A549 (cell line): ENCODE data around the gene SCAMP2. TPM values are rescaled to one million over a fixed set of nuclear protein-coding genes. Genes with fewer than 3 reads are reported as not detected.

ENCODE experiments used
- ATAC-seq, 2 experiments: fragments of 200-7000 bp in 1 of 2; fragments of >200 bp in 1 of 2; cut with Nextera tagmentation in 1 of 2; cut with Tn5 transposase in 1 of 2; 3 replicates each; pipeline versions ENCODE4 v1.8.0 to v1.9.1; 2018 to 2020; ENCODE audit warnings: mild to moderate bottlenecking in 1 of 2, moderate library complexity in 1 of 2
- CTCF ChIA-PET: fragments of 300-600 bp; sonication (Branson Sonifier 250); formaldehyde crosslinking; extraction: SDS; loops from one replicate; lab custom pipeline; 2021; ENCODE audit warnings: antibody characterized with exemption, inconsistent platforms; lab: Yijun Ruan, JAX
- POLR2A ChIA-PET: fragments of 350-600 bp; formaldehyde crosslinking; extraction: SDS; loops from one replicate; lab custom pipeline; 2021; ENCODE audit warnings: antibody characterized with exemption, inconsistent platforms; lab: Yijun Ruan, JAX
- DNase-seq, 2 experiments: peaks; one replicate each; pipeline versions ENCODE4 v3.0.0 to v3.0.0-alpha.2; 2011 to 2016; ENCODE audit warnings: low read depth in 1 of 2, low spot score in 1 of 2
- FAIRE-seq: peaks from 2 replicates; lab custom pipeline; 2011; peaks lifted over from hg19 to GRCh38; lab: Jason Lieb, UNC
- H3K27ac ChIP-seq, 2 experiments: fragments of >200 bp; sonication (Bioruptor Twin); formaldehyde crosslinking; 3 replicates each; pipeline ENCODE4 v1.5.1; 2016 to 2017
- H3K4me1 ChIP-seq: fragments of >200 bp; sonication (Bioruptor Twin); formaldehyde crosslinking; 3 replicates; pipeline ENCODE4 v1.6.1; 2016
- H3K4me2 ChIP-seq: fragments of >200 bp; sonication (Bioruptor Twin); formaldehyde crosslinking; 3 replicates; pipeline ENCODE4 v1.6.1; 2016
- H3K4me3 ChIP-seq: fragments of >200 bp; sonication (Bioruptor Twin); formaldehyde crosslinking; 3 replicates; pipeline ENCODE4 v1.5.1; 2016
- H3K9me3 ChIP-seq: fragments of >200 bp; sonication (Bioruptor Twin); formaldehyde crosslinking; 3 replicates; pipeline ENCODE4 v1.6.1; 2016
- BCL3 ChIP-seq: fragments of >200 bp; sonication (Bioruptor Twin); formaldehyde crosslinking; IDR thresholded peaks from 3 replicates; pipeline ENCODE4 v1.6.1; 2016
- CHD2 ChIP-seq: fragments of 150-350 bp; IDR thresholded peaks from 2 replicates; pipeline ENCODE4 v1.6.1; 2014; ENCODE audit warnings: low read length; ENCODE audit not compliant: partially characterized antibody
- EHMT2 ChIP-seq: fragments of 200-600 bp; sonication (generic); IDR thresholded peaks from 2 replicates; pipeline ENCODE4 v1.6.1; 2016; ENCODE audit warnings: antibody characterized with exemption, low read depth, mild to moderate bottlenecking, moderate library complexity
- ELK1 ChIP-seq: fragments of 150-350 bp; IDR thresholded peaks from 2 replicates; pipeline ENCODE4 v1.6.1; 2014; ENCODE audit warnings: low read depth, mild to moderate bottlenecking, low read length
- EP300 ChIP-seq, 2 experiments: fragments of >200 bp; sonication (Bioruptor Twin); formaldehyde crosslinking; IDR thresholded peaks; 2 replicates in 1 of 2; 3 replicates in 1 of 2; pipeline ENCODE4 v1.6.1; 2016 to 2017
- ESRRA ChIP-seq: fragments of 150-350 bp; IDR thresholded peaks from 2 replicates; pipeline ENCODE4 v1.6.1; 2014; ENCODE audit warnings: mild to moderate bottlenecking, low read length, borderline replicate concordance
- FOSB ChIP-seq: fragments of 250-450 bp; sonication (Bioruptor Pico); IDR thresholded peaks from 2 replicates; pipeline ENCODE4 v1.5.0; 2020; ENCODE audit warnings: mild to moderate bottlenecking, moderate library complexity
- HDAC2 ChIP-seq: fragments of 200-600 bp; sonication (generic); IDR thresholded peaks from 2 replicates; pipeline ENCODE4 v1.6.1; 2016
- HES2 ChIP-seq: fragments of >200 bp; sonication (Bioruptor Twin); formaldehyde crosslinking; IDR thresholded peaks from 2 replicates; pipeline ENCODE4 v1.6.1; 2016
- HEYL ChIP-seq: fragments of 250-450 bp; sonication (Bioruptor Pico); IDR thresholded peaks from 2 replicates; pipeline ENCODE4 v1.8.0; 2021; ENCODE audit warnings: mild to moderate bottlenecking, moderate library complexity
- POLR2A ChIP-seq: IDR thresholded peaks from 2 replicates; pipeline ENCODE4 v1.6.1; 2012; ENCODE audit warnings: mild to moderate bottlenecking, low read length
- POLR2AphosphoS2 ChIP-seq: conservative IDR thresholded peaks from 2 replicates; pipeline ENCODE4 v1.6.1; 2012; ENCODE audit warnings: low read length, improper control_type of control experiment, inconsistent platforms
- RAD21 ChIP-seq, 2 experiments: fragments of >200 bp in 1 of 2; sonication (Bioruptor Twin) in 1 of 2; formaldehyde crosslinking in 1 of 2; IDR thresholded peaks in 1 of 2; conservative IDR thresholded peaks in 1 of 2; 2 replicates in 1 of 2; 3 replicates in 1 of 2; pipeline ENCODE4 v1.6.1; 2012 to 2018; ENCODE audit warnings: inconsistent platforms in 1 of 2
- RCOR1 ChIP-seq: fragments of 150-350 bp; IDR thresholded peaks from 2 replicates; pipeline ENCODE4 v1.6.1; 2014; ENCODE audit warnings: antibody characterized with exemption, low read length, low read depth
- REST ChIP-seq: fragments of 200-600 bp; sonication (generic); IDR thresholded peaks from 2 replicates; pipeline ENCODE4 v1.6.1; 2016; ENCODE audit warnings: antibody characterized with exemption, mild to moderate bottlenecking, moderate library complexity
- RFX5 ChIP-seq: fragments of 450-650 bp; IDR thresholded peaks from 2 replicates; pipeline ENCODE4 v1.7.1; 2014; ENCODE audit warnings: antibody characterized with exemption, mild to moderate bottlenecking, moderate library complexity
- SMC3 ChIP-seq: fragments of >200 bp; sonication (Bioruptor Twin); formaldehyde crosslinking; IDR thresholded peaks from 3 replicates; pipeline ENCODE4 v1.6.1; 2018; ENCODE audit warnings: inconsistent platforms
- TFCP2L1 ChIP-seq: fragments of 250-450 bp; sonication (Bioruptor Pico); IDR thresholded peaks from 2 replicates; pipeline ENCODE4 v1.5.0; 2021; ENCODE audit warnings: mild to moderate bottlenecking
- TP53 ChIP-seq: fragments of 250-450 bp; sonication (Bioruptor Pico); IDR thresholded peaks from 2 replicates; pipeline ENCODE4 v1.5.0; 2021; ENCODE audit warnings: mild to moderate bottlenecking, moderate library complexity
- USF2 ChIP-seq: fragments of 450-650 bp; IDR thresholded peaks from 2 replicates; pipeline ENCODE4 v1.6.1; 2014; ENCODE audit warnings: antibody characterized with exemption
- WGBS: methylation state at CpG from one replicate; pipeline ENCODE4 v1.1.6; 2017; ENCODE audit errors: missing lambda C conversion rate; 5-methylcytosine and 5-hydroxymethylcytosine counted together
- polyA plus RNA-seq, 4 experiments: library from polyadenylated mRNA; depleted of rRNA in 3 of 4; stranded (reverse); fragments of >200 nt; fragmentation: RNase III in 1 of 4; extraction: RNeasy Plus Mini Kit Qiagen cat#74134 plus additional on column Dnase treatment in 1 of 4; gene quantifications; 2 replicates in 3 of 4; 3 replicates in 1 of 4; pipeline ENCODE4 v1.2.3, GENCODE V29; 2011 to 2017

Gene SCAMP2
- polyA plus RNA-seq, 2 of the 4 experiments (the other 2 are of a cell fraction): 41.5 to 128 TPM

GRCh38 chr15:74844319-74845207, 28.6 kb downstream of the SCAMP2 start:
- H3K4me3 ChIP-seq: no peak overlapping the region
- POLR2A ChIA-PET: no interaction called here
- peak overlapping the region in 1 of 2 experiments; percentile 95; a peak in 1 of 6 replicates for H3K27ac ChIP-seq
- FAIRE-seq: no peak
- CTCF ChIA-PET: interaction anchor here (0.7 to 66.7 kb wide), 5 partner anchors 16 to 106 kb away, joined by 3 to 1908 read pairs (median 4); partner anchors contain the start of genes CSK and LMAN1L
- H3K9me3 ChIP-seq: no peaks in the 10 kb centered on the region
- H3K4me2 ChIP-seq: no peak overlapping the region
- DNase-seq: no peak
- no peak for ATAC-seq
- TF ChIP-seq ELK1 (no peak), REST (no peak), HEYL (CRISPR knock-in tag) (no peak), EP300 (IDR thresholded peaks at IDR 0.05) (no peak), HDAC2 (no peak), TP53 (CRISPR knock-in tag) (no peak), RCOR1 (no peak), POLR2AphosphoS2 (no peak), ESRRA (no peak), RFX5 (no peak), HES2 (no peak), FOSB (no peak), RAD21 (conservative IDR thresholded peaks at IDR 0.05 in 1 of 2, IDR thresholded peaks at IDR 0.05 in 1 of 2) (no peak), EHMT2 (no peak), SMC3 (no peak), TFCP2L1 (CRISPR knock-in tag) (no peak), BCL3 (no peak), USF2 (no peak), CHD2 (no peak), POLR2A (no peak)
- TF ChIP-seq, all 56 proteins: peak for 0
- 90% methylated on average over 12 of the region's 12 CpGs for WGBS
- peaks cover 13% of the 10 kb centered on the region for H3K4me1 ChIP-seq
